GM21447 (cell line): ENCODE data around the gene CTXN1.
"Not testable (repeated sequence)": the region's sequence is repeated elsewhere in the genome, so short reads cannot be mapped to it uniquely, and the experiment has no call there.

Experiments
- ATAC-seq: cut with Tn5 transposase; IDR thresholded peaks from one replicate; pipeline ENCODE4 v1.9.1; 2021; ENCODE audit not compliant: unreplicated experiment

Gene CTXN1

DNA sequence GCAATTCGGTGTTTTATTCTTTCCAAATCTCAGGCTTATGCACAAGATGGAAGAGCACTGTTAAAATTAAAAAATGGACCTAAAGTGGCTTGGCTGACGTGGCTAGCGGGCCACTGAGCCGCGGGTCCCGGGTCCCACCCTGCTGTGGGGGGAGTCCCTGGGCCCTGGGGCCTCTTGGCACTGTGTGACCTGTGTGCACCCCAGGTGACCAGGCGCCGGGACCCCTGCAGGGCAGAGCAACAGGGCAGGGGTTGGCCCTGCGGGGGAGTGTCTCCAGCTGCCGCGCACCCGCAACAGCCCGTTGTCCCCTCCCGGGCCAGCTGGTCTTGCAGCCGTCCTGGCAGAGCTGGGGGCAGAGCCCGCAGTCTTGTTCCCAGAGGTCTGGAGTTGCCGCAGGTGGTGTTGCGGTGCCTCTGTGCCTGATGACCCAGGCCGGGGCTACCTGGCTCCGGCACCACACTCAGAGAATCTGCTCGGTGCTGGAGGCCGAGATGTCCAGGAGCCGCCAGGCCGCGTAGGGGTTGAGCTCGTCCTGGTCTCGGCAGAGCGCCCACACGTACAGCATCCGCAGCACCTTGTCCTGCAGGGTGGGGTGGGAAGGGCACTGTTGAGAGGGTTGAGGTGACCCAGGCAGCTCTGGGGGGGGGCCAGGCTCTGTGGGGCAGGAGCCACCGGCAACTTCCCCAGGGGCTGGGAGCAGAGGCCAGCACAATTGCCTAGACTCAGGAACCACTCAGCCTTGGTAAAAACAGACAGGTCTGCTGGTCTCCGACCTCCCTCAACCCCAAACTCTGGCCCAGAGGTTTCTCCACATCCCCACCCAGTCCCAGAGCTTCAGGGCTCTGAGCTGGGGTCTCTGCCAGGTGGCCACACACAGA is 1.0 kb upstream of the CTXN1 start:
- no peak for ATAC-seq

DNA sequence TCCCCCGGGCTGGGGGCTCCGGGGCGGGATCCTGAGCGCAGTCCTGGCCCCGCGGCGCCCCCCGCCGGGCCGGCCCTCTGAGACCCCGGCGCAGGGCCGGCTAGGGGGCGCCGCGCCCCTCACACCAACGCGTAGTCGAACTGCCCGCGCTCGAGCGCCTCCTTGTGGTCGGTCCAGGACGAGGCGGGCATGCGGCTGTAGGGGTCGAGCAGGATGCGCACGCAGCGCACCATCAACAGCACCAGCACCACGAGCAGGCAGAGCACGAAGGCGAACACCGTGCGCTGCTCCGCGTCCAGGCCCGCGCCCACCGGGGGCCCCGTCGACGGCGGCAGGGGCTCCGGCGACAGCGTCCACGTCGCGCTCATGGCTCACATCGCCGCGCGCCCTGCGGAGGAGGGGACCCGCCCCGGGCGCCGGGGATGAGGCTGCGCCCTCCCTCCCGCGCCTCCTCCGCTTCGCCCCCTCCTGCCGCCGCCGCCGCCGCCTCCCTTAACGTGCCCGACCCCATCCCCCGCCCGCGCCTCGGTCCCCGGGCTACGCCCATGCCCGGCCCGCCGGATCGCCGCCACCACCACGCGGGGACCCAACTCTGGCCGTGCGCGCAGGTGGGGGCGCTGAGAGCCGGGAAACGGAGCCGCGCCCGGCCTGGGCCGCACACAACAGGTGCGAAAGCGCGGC is 624 bp downstream of the CTXN1 start:
- ATAC-seq: no peak

- no peak for ATAC-seq
Measured at GRCh38 chr19:7924651-7925170, 1.2 kb downstream of the CTXN1 start.

DNA sequence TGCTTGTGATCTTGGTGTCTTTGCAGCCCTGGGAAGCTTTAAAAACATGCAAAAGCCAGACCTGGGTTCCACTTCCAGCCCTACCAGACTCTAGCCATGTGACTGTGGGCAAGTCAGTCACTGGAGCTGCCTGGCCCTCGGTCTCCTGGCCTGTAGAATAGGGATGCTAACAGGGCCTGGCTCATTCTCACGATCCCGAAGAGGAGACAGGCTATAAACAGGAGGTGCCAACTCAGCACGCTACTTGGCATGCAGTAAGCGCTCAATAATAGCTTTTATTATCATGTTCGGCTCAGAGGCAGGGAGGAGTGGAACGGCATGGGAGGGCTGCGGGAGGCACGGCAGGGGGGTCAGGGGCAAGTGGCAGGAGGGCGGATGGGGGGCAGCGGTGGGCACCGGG is 1.7 kb downstream of the CTXN1 start:
- no peak for ATAC-seq

DNA sequence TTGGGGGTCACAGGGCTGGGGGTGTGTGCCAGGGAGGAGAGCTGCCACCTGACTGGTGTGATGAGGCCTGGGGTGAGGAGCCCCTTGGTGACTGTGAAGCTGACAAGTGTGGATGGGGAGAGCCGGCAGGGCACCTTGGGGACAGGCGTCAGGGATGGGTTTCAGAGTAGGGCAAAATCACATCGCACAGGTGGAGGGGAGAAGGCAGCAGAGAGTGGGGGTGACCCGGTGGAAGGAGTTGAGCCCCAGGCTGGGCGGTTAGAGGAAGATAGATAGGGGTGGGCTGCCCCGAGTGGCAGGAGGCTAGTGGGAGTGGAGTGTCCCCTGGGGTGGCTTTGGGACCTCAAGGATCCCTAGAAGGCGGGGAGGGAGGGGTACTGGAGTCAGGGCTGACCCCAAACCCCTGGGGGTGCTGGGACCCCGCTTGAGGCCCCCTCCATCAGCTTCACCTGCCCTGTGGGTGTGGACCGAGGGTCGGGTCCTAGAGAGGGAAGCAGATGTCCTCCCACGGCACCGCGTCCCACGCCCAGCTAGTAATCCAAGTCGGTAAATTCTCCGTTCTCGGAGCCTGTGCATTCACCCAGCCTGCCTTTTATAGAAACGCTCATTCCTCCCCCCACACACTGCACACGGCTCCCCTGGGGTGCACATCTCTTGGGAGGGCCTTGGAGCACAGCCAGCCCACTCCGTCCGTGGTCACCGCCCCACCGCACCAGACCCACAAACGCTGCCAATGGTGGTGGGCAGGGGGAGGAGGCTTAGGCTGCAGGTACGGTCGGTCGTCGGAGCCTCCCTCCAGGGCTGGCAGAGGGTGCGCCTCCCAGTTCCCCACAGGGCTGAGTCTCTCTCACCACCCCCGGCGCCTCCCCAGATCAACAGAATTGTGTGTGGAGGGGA is 2.4 kb downstream of the CTXN1 start:
- no peak for ATAC-seq

DNA sequence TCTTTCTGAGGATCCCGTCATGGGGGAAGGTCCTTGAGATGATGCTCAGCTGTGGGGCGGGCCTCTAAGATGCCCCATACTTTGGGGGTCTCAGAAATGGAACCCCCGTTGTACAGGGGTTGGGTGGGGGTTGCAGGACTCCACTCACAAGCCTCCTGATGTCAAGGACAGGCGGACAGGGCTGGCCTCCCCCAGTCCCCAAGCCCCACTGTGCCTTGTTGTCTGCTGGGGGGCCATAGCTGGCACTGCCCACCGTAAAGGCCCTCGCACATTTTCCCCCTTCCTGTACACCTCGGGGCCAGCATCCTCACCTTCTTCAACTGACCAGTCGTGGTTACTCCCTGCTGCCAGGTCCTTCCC is 3.1 kb downstream of the CTXN1 start:
- no peak for ATAC-seq

DNA sequence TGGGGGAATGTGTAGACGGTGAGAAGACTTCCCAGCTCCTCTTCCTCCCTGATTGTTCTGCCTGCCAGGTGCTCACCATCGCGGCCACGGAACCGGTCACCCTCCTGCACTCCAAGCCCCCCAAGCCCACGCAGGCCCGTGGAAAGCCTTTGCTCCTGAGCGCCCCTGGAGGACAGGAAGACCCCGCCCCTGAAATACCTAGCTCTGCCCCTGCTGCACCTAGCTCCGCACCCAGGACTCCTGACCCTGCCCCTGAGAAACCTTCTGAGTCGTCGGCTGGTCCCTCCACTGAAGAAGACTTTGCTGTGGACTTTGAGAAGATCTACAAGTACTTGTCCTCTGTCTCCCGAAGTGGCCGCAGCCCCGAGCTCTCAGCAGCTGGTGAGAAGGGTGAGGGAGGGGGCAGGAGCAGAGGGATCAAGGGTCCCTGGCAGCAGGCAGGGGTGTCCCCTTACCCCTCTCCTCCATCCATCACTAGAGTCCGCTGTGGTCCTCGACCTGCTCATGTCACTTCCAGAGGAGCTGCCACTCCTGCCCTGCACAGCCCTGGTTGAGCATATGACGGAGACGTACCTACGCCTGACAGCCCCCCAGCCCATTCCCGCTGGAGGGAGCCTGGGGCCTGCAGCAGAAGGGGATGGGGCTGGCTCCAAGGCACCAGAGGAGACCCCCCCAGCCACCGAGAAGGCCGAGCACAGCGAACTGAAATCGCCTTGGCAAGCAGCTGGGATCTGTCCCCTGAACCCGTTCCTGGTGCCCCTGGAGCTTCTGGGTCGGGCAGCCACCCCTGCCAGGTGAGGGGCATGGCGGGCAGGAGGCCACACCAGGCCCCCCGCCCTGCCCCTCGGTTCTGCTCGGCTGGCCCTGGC is 3.7 kb downstream of the CTXN1 start:
- no peak for ATAC-seq

DNA sequence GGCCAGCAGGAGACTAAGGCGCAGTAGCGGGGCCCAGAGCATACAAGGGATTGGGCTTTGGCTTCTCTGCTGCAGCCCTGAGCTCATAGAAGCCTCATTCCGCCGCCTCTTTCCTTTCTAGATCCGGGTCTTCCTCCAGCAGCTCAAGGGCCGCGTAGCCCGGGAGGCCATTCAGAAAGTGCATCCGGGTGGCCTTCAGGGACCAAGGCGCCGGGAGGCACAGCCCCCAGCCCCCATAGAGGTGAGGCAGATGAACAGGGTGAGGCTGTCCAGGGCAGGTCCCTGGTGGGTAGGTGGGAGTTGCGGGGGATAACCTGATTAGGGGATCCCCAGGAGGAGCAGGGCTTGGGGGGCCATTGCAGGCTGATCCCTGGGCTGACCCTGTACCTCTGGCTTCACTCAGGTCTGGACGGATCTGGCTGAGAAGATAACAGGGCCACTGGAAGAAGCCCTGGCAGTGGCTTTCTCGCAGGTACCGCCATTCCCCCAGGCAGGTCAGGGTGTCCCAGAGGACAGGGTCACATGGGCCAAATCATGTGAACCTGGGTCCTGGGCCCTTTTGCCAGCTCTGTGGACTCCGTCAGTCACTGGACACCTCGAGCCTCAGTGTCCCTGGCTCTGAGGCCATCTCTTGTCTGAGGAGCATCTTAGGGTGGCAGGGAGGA is 4.5 kb downstream of the CTXN1 start:
- no peak for ATAC-seq

GRCh38 chr19:7920519-7921301 is 5.2 kb downstream of the CTXN1 start:
- ATAC-seq: no peak

DNA sequence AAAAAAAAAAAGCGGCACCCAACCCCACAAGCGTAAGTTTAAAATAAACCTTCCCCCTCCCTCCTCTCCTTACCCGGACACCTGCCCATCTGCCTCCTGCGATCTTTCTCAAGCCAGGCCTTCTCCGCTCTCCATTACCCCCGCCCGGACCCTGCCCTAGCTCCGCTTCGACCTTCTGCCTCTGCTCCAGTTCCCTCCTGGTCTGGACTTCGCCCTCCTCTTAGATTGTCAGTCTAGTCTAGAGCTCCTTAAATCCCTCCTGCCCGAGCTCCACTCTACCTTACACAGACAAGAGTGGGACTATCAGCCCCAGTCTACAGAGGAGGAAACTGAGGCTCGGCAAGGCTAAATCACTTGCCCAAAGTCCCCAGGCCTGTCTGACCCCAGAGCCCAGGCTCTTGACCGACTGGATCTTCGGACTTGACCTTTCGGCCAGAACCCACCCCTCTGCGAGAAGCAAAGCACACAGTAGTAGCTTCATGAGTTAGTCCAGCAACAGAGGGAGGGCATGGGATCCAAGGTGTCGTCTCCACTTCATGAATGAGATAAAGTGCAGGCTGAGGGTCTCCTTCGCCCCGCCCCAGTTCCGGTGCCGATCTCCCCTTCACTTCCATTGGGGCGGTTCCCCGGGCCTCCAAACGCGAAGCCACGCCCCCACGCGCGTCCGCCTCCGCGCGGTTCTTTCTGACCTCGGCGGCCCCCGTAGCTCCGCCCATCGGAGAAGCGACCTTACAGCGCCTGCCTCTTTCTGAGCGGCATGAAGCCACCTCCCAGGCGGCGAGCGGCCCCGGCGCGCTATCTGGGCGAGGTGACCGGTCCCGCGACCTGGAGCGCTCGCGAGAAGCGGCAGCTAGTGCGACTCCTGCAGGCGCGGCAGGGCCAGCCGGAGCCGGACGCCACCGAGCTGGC is 6.1 kb downstream of the CTXN1 start, which contains the start of gene SNAPC2:
Gene SNAPC2 (plus strand): TSS at position 729 of the 909 bp plus-strand sequence. CDS start 29 bp downstream, at position 758.
- no peak for ATAC-seq

DNA sequence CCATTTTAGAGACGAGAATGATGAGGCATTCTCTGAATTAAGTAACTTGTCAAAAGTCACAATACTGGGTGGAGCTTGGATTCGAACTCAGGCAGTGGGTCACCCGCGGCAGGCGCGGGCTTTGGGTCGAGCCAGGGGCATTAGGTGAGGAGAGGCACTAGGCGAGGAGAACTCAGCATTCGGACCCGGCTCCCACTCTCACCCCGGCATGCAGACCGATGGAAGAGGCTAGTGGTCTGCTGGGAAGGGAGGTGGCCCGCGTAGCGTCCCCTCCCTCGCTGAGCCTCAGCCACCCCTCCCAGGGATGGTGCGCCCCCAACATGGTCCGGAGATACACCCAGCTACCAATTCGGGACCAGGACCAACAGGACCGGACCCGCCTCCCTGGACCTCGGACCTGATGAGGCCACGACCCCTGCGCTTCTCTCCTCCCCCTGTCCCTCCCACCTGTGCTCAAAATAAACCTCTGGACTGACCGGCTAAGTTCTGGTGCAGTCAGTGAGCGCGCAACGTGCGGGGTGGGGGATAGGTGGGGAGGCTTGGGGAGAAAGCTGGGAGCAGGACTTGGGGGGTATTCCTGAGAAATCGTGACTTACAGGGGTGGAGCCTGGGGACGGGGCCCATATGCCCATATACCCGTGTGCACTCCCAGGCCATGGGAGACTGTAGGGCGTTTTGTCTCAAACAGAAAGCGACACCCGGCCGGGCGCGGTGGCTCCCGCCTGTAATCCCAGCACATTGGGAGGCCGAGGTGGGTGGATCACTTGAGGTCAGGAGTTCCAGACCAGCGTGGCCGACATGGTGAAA is 7.1 kb downstream of the CTXN1 start:
- no peak for ATAC-seq

- ATAC-seq: not testable (repeated sequence)
Measured at GRCh38 chr19:7918062-7918614, 7.8 kb downstream of the CTXN1 start.

DNA sequence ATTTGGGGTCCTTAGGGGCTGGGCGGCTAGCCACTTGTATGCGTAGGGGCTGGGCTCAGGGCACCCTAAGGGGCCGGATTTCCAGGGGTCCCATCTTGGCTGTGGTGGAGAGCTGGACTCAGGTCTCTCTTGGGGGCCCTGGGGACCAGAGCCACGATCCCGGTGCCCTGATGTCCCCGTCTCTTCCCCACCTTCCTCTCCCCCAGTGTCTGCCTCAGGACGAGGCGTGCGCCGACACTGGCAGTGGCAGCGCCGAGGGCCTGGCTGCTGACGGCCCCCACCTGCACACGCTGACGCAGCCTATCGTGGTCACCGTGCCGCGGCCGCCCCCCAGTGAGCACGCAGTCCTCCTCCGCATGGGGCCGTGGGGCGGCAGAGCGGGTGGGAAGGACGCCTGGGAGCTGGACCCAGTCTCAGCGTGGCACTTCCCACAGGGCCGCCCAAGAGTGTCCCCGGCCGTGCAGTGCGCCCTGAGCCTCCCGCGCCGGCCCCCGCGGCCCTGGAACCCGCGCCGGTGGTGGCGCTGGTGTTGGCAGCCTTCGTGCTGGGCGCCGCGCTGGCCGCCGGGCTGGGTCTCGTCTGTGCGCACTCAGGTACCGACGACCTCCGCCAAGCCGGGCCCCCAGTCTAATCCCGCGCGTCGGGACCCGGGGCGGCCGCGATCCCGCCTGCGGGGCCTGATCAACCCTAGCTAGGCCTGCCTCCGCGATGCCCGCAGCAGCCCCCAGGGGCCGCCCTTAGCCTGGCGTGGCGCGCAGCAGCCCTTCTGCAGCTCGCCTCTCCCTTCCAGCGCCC is 8.5 kb downstream of the CTXN1 start:
- ATAC-seq: no peak

GRCh38 chr19:7916955-7917266 is 9.0 kb downstream of the CTXN1 start:
- ATAC-seq: no peak

GRCh38 chr19:7916103-7916954 is 9.6 kb downstream of the CTXN1 start:
- no peak for ATAC-seq
